HPDE6-E6E7 (cell line): ENCODE results near the gene TUBAL3.

Experiments used
- DNase-seq: peaks from one replicate; pipeline ENCODE4 v3.0.0; 2011; ENCODE audit warnings: missing footprints; ENCODE audit errors: extremely low spot score

The TUBAL3 gene

DNA sequence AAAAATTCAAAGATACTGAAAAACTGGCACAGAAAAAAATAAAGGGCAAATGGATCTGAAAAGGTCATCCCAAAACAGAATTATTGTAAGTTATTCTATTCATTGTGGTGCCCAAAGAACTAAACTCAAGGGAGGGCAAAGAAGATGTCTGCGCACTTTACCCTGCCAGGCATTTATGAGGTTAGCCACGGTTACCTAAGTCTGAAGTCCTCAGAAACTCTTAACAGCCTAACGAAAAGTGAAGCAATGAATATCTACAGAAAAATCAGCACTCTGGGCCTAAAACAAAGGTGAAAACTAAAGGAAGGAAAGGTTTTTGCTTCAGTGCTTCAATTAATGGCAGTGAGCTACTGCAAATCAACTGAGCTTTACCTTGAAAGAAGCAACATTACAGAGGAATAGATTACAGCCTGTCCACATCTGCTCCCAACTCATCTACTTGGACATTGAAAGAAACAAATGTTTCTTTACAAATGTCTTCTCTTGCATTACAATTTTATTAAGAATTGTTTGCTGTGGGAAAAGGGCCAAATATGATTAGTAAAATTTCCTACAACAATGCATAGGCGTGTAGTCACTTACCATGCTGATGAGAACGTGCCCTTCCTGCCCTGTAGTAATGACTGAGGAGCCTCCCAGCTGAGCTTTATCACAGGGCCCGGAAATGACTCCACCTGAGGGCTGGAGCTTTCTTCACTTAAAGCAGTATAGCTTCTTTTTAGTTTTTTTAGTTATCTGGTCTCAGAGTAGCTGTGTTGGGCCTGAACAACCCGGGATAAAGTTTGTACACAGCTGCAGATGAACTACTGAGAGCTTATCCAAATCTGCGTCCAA, at the start of gene TUBAL3:
TUBAL3 (minus strand) TSS at position 621 of the 834 bp plus-strand sequence; CDS start at position 585, 36 bp downstream.
- DNase-seq = no peak

GRCh38 chr10:5453749-5454489, 49.3 kb upstream of the TUBAL3 start:
- DNase-seq = no peak

- DNase-seq = no peak
These were observed 46.2 kb upstream of the TUBAL3 start for GRCh38 chr10:5450605-5451384.

DNA sequence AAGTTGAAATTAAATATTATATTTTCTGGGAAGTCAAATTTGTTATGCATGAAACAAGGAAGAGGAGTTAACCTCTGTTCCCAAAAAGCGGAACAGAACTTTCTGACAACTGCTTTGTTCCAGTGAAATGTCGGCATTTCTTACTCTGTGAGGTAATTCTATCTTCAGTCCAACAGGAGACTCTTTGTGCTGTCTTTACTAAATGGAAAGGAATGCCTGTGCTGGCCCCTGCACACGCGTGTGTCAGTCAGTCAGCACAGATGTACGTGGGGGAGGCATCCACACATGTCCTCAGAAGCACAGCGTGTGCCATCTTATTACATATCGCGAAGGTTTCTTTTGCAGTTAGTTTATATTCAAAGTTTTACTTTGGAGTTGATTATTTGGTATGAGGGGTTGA, 45.2 kb upstream of the TUBAL3 start:
- DNase-seq = no peak

- DNase-seq = no peak
These were observed 44.6 kb upstream of the TUBAL3 start for GRCh38 chr10:5449227-5449626.

DNA sequence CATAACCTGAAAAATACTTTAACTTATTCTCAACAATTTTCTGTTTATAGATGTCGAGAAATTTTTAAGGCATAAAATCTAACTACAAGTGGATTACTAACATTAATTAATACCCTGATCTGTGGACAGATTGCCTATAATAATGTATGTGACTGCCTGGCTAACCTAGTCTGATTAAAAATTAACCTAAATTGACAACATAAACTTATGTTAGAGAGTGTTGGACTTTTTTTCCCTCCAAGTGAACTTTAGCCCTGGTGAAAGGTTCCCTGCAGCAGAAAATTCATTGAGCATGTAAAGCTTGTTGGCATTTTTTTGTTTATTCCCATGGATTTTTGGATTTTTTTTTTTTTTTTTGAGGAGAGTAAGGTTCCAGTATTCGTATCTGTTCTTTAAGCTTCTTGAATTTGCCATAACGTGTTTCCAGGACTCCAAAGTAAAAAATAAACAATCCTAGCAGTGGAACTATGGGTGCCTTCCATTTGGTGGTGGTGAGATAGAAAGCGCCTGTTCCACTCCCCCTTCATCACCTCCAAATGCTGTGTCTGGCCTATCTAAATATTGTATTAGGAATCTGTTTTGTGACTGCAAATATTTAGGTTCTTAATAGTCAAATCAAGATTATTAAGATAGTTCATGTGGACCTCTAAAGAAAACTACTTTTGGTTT, 43.8 kb upstream of the TUBAL3 start:
- no peak for DNase-seq

DNA sequence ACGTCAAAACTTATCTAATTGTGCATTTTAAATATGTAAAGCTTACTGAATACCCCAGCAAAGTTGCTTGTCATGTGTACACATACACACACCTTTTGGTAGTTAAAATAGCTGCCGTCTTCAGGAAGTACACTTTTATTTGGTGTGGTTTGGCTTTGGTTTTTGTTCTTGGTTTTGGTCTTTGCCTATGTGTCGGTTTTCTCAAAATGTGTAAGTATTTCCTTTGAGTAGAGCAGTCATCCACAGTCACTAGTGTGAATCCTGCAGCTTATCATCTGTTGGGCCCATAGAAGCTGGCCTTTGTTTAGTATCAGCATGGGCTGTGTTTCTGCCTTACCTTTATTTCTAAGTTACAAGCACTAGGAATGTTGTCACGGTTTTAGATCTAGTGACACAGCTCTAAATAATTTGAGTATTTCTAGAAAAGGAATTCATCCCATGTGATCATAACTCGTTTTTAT, 43.0 kb upstream of the TUBAL3 start:
- no peak for DNase-seq

- no peak for DNase-seq
These were observed 42.4 kb upstream of the TUBAL3 start for GRCh38 chr10:5447056-5447455.

DNA sequence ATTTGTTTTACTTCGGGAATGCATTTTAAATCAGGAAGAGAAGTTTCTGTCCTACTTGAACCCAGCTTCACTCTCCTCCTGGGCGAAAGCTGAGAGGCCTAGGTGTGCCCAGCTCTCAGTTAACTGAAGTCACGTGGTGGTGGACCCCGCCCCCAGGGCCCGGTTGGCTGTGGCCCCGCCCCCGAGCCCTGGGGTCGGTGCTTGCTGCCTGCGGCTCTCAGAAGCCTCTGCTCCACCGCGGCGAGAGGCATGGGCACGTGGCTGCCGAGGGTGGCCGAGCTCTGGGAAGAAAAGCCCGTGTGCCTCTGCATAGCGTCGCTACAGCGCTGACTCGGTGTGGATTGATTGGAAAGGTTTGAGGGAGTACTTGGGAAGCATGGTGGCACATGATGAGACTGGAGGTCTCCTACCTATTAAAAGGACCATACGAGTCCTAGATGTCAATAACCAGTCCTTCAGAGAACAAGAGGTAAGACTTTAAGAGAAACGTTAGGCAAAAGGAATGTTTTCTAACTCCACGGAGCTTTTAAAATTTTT, 41.8 kb upstream of the TUBAL3 start:
- DNase-seq = peak; percentile 42

GRCh38 chr10:5445006-5445405, 40.4 kb upstream of the TUBAL3 start:
- no peak for DNase-seq

GRCh38 chr10:5443429-5443828, 38.8 kb upstream of the TUBAL3 start:
- DNase-seq = no peak

- DNase-seq = no peak
These were observed 38.4 kb upstream of the TUBAL3 start for GRCh38 chr10:5442990-5443370.

DNA sequence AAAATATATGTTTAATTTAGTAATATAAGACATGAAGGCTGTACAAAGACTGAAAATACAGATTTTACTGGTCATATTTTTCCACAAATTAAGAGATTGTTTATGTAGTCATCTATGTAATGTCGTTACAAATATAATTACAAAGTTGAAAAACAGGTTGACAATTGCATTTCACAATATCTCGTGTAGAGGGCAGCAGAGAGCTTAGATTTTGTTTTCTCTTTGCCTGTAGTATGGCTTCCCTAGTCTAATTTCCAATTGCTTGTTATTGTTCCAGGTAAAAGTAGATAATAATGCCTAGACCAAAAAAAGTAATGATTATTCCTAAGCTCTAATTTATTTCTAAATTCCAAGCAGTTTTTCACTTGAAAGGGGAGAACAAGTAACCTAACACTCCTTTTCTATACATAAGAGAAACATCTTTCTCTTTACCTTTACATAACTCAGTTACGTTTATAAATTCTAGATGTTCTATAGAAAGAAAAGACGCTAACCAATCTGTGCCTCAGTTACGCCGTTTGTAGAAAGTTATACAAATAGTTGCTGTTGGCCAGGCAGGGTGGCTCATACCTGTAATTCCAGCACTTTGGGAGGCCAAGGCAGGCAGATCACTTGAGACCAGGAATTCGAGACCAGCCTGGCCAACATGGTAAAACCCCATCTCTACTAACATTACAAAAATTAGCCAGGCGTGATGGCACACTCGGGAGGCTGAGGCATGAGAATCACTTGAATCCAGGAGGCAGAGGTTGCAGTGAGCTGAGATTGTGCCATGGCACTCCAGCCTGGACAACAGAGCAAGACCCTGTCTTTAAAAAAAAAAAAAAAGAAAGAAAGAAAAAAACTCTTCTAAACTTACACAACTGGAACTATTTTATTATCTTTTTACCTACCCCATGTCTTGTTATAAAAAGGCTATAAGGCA, 37.7 kb upstream of the TUBAL3 start:
- no peak for DNase-seq

GRCh38 chr10:5441106-5441505, 36.5 kb upstream of the TUBAL3 start:
- DNase-seq = no peak

DNA sequence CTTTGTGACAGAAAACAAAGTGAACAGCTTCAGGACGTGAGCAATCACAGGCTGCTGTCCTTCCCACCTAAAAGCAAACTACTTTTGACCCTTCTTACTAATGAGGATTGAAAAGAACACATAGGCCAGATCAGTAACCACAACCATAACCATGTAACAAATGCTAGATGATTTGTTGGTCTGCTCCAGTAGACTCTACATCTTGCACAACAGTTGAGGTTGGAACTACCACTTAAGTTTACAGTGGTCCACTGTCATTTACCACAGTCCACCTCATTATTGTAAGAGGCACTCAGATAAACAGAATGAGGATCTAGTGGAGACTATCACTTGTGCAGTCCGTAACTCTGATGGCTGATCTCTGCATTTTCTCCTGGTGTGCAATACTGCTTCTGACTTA, 35.6 kb upstream of the TUBAL3 start:
- no peak for DNase-seq

DNA sequence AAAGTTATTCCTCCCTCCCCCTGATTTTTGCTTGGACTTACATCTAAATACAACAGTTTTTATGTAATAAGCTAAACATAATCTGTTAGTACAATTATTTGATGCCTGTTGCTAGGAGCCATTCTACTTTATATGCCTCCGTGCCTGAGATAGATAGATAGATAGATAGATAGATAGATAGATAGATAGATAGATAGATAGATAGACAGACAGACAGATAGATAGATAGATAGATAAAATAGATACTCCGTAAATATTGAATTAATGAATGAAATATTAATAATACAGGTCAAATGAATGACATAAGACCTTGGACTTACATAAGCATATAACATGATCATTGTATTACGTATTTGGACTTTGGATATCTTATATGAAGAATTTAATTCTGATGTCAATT, 30.7 kb upstream of the TUBAL3 start:
- DNase-seq = no peak

DNA sequence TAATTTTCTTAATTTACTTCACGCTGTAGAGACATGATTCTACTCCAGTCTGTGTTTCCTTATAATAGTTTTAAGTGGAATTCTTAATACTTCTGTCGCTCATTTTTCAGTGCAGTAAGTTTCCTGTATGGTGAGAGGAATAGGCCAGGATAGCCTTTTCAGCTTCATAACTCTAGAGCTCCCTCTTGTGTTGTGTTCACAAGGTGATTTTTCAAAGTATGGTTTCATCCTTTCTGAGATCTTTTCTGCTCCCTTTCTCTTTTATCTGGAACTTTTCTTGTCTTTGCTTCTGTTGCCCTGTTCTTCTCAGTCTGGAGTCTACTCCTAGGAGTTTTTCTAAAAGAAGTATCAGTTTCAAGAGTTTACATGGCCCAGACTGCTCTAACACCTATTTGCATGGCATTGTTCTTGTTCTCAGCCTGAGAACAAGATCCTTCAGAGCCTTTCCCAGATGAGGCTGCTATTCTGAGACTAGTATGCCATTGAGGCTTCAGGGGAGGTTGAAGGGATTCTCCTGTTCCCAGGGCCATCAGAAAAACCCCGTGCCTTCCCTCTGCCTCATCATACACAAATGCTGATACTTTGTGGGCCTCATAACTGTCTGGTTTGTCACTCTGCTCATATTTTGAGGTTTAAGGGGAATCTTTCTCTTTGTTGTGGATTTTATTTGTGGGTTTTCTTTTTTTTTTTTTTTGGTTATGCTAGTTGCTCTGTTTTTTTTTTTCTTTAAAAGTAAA, 29.6 kb upstream of the TUBAL3 start:
- DNase-seq = no peak

GRCh38 chr10:5433182-5433581, 28.6 kb upstream of the TUBAL3 start:
- DNase-seq = no peak

DNA sequence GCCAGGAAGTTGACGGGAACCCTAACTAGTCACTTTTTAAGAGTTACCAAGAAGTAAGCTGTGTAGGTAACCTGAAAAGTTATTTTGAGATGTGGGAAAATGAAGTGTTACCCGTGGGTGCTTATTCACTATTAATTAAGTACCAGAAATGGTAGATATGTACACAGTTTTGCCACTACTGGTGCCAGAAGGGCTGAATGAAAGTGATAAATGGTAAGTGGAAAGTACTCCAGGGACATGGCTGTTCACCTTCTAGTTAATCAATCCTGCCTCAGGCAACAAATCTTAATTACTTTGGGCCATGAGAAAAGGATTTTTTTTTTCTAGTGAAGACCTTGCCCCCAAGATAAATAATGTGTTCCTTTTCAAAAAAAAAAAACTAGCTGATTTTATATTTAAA, 23.5 kb upstream of the TUBAL3 start:
- no peak for DNase-seq

GRCh38 chr10:5424751-5425150, 20.1 kb upstream of the TUBAL3 start:
- no peak for DNase-seq
